Stimulated activated naive CD8-positive, alpha-beta T cell treated with anti-CD3 and anti-CD28 coated beads, Interleukin-15, amount 100 ng/mL, for 72 hours (primary cell): ENCODE measurements around the gene F2.

Experiments used
- ATAC-seq: fragments of 150-1000 bp; cut with Tn5 transposase; 2 replicates; pipeline ENCODE4 v1.10.0; 2021; ENCODE audit warnings: mild to moderate bottlenecking, moderate library complexity
- DNase-seq, 2 donors: peaks; one replicate each; pipeline ENCODE4 v3.0.0; 2021 to 2022
- H3K27ac Mint-ChIP-seq, 2 donors: one replicate each; pipeline ENCODE4 v1.8.0; 2022; ENCODE audit warnings: mild to moderate bottlenecking in 2 of 2, mixed read lengths in 2 of 2, moderate library complexity in 2 of 2
- H3K27me3 Mint-ChIP-seq: one replicate; pipeline ENCODE4 v1.8.0; 2022; ENCODE audit warnings: mixed read lengths
- H3K4me1 Mint-ChIP-seq: one replicate; pipeline ENCODE4 v1.8.0; 2022; ENCODE audit warnings: mild to moderate bottlenecking, mixed read lengths
- H3K4me3 Mint-ChIP-seq, 2 donors: one replicate each; pipeline ENCODE4 v1.8.0; 2022; ENCODE audit warnings: mild to moderate bottlenecking in 2 of 2, mixed read lengths in 2 of 2, moderate library complexity in 1 of 2
- H3K9me3 Mint-ChIP-seq, 2 donors: one replicate each; pipeline ENCODE4 v1.8.0; 2022; ENCODE audit warnings: mixed read lengths in 2 of 2

F2 gene

DNA sequence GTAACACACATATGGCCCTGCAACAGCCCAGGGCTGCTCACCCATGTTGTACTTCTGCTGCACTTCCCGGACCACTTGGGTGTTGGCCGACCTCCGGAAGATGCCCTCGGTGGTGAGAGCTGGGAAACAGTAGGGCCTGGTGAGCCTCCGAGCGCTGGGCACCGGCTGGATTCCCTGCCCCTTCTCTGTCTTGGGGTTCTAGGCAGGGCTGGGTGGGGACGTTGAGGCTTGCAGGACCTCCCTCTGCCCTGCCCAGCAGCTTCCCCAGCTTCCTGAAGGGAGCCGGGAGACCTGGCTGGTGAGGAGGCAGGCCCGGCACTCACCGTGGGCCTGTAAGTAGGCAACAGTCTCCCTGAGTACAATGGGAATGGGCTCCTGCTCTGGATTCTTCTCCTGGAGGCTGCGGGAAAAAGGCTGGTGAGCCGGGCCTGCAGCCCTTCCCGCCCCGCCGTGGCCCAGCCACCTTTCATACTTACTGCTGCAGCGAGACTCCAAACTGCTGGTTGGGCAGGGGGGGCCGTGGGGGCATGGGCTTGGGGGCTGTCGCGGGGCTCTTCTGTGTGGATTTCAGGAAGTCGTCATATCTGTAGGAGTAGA is 38.8 kb upstream of the F2 start:
- no peak for ATAC-seq
- no peak for DNase-seq
- H3K27ac Mint-ChIP-seq, result peak overlapping the region in 1 of 2 donors; percentile 55
- no peaks in the 10 kb centered on the region for H3K27me3 Mint-ChIP-seq
- H3K4me3 Mint-ChIP-seq, result no peak overlapping the region
- peaks cover 36% of the 10 kb centered on the region for H3K4me1 Mint-ChIP-seq
- no peaks in the 10 kb centered on the region for H3K9me3 Mint-ChIP-seq

DNA sequence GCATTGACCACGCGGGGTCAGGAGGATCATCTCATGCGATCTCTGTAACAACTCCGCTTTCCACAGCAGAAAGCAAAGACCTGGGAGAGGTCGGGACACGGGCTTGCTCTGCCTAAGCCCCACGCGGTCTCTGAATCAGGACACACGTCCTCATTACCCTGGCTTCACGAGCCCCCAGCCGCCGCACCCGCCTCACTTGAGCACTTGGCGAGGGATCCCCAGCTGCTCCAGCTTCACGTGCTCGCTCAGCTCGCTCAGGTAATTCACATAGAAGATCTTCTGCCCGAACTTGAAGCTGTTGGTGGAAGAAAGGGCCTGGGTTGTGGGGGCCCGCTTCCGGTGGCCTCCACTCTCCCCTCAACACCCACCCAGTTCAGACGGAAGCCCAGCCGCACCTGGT is 38.2 kb upstream of the F2 start:
- no peak for ATAC-seq
- Mint-ChIP-seq H3K27me3 (no peaks in the 10 kb centered on the region), H3K4me1 (peaks cover 30% of the 10 kb centered on the region), H3K27ac (peak overlapping the region in 1 of 2 donors; percentile 55), H3K9me3 (no peaks in the 10 kb centered on the region), H3K4me3 (no peak overlapping the region)
- DNase-seq, result no peak

DNA sequence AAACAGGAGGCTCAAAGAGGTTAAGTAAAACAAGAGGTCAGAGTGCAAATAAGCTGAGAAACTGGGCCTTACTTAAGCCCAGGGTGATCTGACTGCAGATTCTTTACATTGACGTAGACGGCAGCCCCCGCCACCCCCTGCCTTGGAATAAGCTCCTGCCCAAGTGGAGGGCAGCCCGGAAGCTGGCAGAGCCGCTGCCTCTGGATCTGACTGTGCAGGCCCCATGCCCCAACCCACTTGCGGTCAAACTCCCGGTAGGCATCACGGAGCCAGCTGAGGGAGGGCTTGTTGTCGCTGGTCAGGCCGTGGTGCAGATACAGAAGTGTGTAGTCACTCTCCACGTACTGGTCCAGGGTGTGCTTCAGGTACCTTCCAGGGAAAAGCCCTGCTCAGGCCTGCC is 37.2 kb upstream of the F2 start:
- DNase-seq, result no peak
- H3K27ac Mint-ChIP-seq, result peak overlapping the region in 1 of 2 donors; percentile 42
- H3K4me1 Mint-ChIP-seq, result peaks cover 23% of the 10 kb centered on the region
- ATAC-seq, result no peak
- no peaks in the 10 kb centered on the region for H3K9me3 Mint-ChIP-seq
- no peak overlapping the region for H3K4me3 Mint-ChIP-seq
- no peaks in the 10 kb centered on the region for H3K27me3 Mint-ChIP-seq

DNA sequence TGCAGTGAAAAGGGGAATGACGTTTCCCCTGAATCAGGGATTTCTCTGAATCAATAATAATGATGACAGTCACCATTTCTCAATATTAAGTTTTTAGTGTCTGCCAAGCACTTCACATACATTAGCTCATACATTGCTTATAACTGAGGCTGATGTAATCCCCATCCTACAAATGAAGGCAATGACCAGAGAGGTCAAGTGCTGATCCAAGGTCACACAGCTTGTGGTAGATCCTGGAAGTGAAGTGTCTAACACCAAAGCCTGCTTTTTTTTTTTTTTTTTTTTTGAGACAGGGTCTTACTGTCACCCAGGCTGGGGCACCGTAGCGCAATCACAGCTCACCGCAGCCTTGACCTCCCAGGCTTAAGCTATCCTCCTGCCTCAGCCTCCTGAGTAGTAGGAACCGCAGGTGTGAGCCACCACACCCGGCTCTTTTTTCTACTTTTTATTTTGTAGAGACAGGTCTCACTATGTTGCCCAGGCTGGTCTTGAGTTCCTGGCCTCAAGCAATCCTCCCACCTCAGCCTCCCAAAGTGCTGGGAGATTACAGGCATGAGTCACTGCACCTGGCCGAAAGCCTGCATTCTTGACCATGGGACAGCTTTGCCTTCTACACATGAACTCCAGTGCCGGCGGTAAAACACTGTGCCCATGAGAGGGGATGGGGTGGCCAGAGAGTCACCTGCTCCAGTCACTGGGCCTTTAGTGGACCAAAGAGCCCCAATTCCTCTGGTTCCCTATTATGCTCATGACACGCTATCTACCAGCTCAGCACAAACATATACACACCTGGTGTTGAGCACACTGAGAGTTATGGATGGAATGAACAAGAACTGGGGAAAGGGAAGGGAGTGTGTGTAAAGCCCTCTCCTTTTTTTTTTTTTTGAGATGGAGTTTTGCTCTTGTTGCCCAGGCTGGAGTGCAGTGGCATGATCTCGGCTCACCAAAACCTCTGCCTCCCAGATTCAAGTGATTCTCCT is 36.0 kb upstream of the F2 start:
- H3K4me3 Mint-ChIP-seq, result no peak overlapping the region

DNA sequence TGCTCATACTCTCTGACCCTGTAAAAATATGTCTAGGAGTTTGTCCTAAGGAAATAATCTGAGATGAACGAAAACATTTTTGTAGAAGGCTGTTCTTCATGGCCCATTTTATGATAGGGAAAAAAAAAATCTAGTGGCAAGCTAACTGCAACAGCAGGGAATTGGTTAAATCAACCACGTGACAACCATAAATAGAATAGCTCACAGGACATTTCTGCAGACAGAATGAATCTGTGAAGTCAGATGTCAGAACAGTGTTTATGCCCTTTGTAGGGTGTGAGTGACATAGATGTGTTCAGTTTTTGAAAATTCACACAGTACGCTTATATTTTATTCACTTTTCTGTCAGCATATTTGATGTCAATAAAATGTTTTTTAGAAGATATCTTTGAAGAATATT is 34.6 kb upstream of the F2 start:
- H3K27me3 Mint-ChIP-seq, result no peaks in the 10 kb centered on the region
- no peak overlapping the region for H3K4me3 Mint-ChIP-seq
- no peaks in the 10 kb centered on the region for H3K9me3 Mint-ChIP-seq
- peaks cover 1% of the 10 kb centered on the region for H3K4me1 Mint-ChIP-seq
- ATAC-seq (no peak), DNase-seq (no peak)
- H3K27ac Mint-ChIP-seq, result no peak overlapping the region

More for the DNA sequence above, 36.0 kb upstream of the F2 start:
- DNase-seq (no peak), ATAC-seq (no peak)
- no peaks in the 10 kb centered on the region for H3K9me3 Mint-ChIP-seq
- H3K4me1 Mint-ChIP-seq, result peaks cover 13% of the 10 kb centered on the region
- H3K27me3 Mint-ChIP-seq, result no peaks in the 10 kb centered on the region
- peak overlapping the region in 1 of 2 donors; percentile 78 for H3K27ac Mint-ChIP-seq

DNA sequence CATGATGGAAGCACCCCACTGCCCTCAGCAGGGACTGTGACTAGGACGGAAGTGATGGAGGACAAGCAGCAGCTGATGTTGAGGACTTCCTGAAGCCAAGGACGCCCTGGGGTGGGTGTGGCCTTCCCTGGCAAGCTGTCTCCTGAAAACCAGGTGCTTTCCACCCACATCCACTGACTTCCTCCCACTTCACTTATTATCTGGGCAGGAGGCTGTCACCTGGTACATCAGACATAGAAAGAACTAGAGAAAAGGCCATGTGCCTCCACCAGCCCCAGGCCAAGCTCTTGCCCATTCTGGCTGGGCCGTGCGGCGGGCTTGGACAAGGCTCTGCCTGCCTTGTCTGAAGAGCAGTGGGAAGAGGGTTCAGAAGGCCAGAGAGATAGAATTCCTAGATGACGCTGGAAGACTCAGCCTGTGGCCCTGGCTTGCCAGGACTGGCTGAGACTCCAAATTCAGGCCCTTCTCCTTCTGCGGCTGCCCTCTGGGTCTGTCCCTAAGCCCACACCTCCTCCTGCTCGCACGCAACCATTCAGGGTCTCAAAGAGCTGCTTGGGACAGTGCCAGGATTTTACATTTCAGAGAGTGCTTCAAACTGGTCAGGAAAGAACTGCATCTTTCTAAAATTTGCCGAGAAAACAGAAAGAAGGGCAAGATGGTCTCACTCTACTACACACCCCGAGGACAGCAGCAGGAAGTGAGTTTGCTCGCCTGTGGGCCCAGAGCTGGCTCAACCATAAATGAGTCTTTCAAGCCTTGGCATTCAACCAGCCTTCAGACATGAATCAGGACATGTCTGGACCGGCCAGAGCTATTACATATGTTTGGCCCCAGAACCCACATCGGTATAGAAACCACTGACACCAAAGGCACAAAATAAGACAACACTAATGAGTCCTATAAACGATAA is 31.9 kb upstream of the F2 start:
- Mint-ChIP-seq H3K4me3 (no peak overlapping the region), H3K27me3 (no peaks in the 10 kb centered on the region), H3K9me3 (no peaks in the 10 kb centered on the region), H3K4me1 (no peaks in the 10 kb centered on the region), H3K27ac (peak overlapping the region; percentile 19 to 52)
- DNase-seq (no peak), ATAC-seq (no peak)

DNA sequence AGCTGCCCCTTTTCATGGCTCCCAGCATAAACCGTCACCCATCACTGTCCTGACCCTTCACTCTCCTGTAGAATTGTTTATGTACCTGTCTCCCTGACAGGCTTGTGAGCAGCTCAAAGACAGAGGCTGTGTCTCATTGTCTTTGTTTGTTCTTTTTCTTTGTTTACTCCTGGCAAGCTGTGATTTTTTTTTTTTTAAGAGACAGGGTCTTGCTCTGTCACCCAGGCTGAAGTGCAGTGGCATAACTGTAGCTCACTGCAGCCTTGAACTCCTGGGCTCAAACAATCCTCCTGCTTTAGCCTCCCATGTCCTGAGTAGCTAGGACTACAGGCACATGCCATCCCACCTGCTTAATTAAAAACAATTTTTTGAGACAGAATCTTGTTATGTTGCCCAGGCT is 28.3 kb upstream of the F2 start:
- DNase-seq (no peak), ATAC-seq (no peak)
- no peaks in the 10 kb centered on the region for H3K9me3 Mint-ChIP-seq
- H3K27me3 Mint-ChIP-seq, result no peaks in the 10 kb centered on the region
- H3K4me3 Mint-ChIP-seq, result no peak overlapping the region
- peaks cover 5% of the 10 kb centered on the region for H3K4me1 Mint-ChIP-seq
- peak overlapping the region in 1 of 2 donors; percentile 30 for H3K27ac Mint-ChIP-seq

DNA sequence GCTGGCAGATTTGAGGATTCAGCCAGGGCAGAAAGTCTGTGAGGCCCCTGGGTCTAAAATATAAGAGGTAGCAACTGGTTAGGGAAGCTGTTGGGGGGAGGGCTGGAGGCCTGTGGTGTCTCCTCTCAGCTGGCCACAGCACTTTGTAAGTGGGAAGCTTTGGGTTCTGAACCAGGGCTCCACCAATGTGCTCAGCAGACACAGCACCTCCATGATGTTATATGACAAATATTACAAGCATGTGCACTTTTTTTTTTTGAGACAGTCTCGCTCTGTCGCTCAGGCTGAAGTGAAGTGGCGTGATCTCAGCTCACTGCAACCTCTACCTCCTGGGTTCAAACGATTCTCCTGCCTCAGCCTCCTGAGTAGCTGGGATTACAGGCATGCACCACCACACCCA is 26.6 kb upstream of the F2 start:
- DNase-seq (no peak), ATAC-seq (no peak)
- Mint-ChIP-seq H3K4me1 (peaks cover 13% of the 10 kb centered on the region), H3K27ac (no peak overlapping the region), H3K27me3 (no peaks in the 10 kb centered on the region), H3K4me3 (no peak overlapping the region), H3K9me3 (no peaks in the 10 kb centered on the region)

DNA sequence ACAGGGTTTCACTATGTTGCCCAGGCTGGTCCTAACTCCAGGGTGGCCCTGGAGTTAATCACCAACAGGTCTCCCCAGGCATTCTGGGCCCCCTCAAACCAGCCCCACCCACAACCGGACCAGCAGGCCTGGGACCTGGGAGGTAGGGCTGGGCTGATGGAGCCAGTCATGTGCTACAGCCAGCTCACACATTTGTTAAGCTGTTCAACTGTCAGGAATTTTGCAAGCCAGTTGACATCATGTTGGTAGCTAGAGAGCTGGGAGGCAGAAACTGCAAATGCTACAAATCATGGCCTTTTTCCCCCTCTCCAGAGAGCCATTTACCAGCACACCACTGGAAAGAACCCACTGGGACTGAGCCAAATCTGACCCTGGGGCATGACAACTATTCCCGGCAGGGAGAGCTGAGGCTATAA is 25.4 kb upstream of the F2 start:
- H3K27ac Mint-ChIP-seq, result peak overlapping the region in 1 of 2 donors; percentile 90
- no peaks in the 10 kb centered on the region for H3K9me3 Mint-ChIP-seq

DNA sequence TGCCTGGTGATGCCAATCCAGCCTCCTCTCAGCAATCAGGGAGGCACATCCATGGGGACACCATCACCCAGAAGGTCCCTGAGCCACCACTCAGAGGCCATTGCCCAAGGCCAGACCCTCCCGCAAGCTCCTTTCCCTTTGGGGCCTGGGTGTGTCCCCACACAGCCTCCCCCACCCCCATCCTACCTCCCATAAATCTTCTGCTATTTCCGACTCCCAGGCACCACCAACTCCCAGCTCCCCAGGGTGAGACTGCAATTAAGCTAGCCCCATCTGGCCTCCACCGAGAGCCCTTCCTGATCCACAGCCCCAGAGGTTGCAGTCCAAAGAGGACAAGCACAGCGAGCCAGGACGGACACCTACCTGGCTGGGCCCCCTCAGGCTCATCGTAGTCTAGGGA is 24.9 kb upstream of the F2 start:
- H3K4me3 Mint-ChIP-seq, result no peak overlapping the region
- DNase-seq, result no peak
- H3K27ac Mint-ChIP-seq, result peak overlapping the region in 1 of 2 donors; percentile 90

More for the DNA sequence above, 25.4 kb upstream of the F2 start:
- Mint-ChIP-seq H3K4me3 (no peak overlapping the region), H3K4me1 (peaks cover 25% of the 10 kb centered on the region), H3K27me3 (no peaks in the 10 kb centered on the region)
- ATAC-seq (no peak), DNase-seq (no peak)

DNA sequence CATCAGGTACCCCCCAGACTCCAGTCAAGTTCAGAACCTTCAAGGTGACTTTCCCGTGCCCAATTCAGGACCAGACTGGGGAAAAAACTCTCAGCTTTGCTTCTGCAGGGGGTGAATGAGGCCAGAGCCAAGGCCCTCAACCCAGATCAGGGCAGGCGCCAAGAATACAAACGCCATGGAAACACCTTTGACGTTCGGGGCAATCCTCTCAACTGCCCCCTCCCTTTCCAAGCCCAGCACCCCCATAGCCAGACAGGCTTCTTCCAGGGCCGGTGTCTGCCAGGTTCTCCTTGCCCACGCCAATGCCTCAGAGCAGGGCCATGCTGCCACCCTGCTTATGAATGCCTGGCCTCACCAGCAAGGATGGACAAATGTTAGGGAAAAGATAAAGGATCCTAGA is 24.4 kb upstream of the F2 start:
- H3K27me3 Mint-ChIP-seq, result no peaks in the 10 kb centered on the region
- no peak overlapping the region for H3K4me3 Mint-ChIP-seq
- no peak for ATAC-seq
- no peaks in the 10 kb centered on the region for H3K9me3 Mint-ChIP-seq
- H3K27ac Mint-ChIP-seq, result no peak overlapping the region
- DNase-seq, result no peak
- H3K4me1 Mint-ChIP-seq, result peaks cover 34% of the 10 kb centered on the region

More for the DNA sequence above, 24.9 kb upstream of the F2 start:
- Mint-ChIP-seq H3K27me3 (no peaks in the 10 kb centered on the region), H3K9me3 (no peaks in the 10 kb centered on the region), H3K4me1 (peaks cover 29% of the 10 kb centered on the region)
- no peak for ATAC-seq

DNA sequence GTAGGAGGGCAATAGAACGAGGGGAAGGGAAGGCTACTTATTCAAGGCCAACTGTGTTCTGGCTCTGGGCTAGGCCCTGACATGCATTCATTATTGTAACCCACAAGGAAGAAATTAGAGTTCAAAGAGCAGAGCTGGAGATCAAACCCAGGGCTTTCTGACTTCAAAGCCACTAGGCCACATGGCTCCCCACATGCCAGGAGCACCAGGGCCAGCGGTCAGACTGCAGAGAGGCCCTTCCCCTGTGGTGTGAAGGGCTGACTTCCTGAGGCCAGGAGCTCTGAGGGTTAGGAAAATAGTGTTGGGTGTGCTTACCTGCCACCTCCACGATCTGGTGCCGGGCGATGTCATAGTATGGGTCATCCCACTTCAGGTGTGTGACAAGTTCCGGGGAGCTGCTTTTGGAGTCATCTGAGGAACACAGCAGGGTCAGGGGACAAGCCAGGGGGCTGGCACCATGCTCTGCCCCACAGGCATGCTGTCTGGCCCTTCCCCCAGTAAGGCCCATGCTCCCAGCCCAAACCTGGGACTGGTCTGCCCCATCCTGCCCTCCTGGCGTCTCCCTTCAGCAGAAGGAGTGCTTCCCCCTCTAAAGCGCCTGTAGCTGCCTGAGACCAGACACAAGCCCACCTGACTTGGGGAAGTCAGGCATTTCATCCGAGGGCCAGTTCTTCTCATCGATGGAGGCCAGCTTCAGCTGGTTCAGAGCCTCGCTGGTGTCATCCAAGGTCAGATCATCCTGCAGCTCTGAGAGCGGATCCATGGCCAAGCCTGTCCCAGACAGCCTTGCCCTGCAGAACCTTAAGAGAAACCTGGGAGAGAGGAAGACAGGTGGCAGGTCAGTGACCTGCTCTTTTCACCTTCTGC is 23.4 kb upstream of the F2 start:
- no peaks in the 10 kb centered on the region for H3K27me3 Mint-ChIP-seq
- DNase-seq, result no peak
- peak overlapping the region; percentile 50 to 92 for H3K27ac Mint-ChIP-seq
- no peak for ATAC-seq
- no peaks in the 10 kb centered on the region for H3K9me3 Mint-ChIP-seq
- peaks cover 34% of the 10 kb centered on the region for H3K4me1 Mint-ChIP-seq
- no peak overlapping the region for H3K4me3 Mint-ChIP-seq

DNA sequence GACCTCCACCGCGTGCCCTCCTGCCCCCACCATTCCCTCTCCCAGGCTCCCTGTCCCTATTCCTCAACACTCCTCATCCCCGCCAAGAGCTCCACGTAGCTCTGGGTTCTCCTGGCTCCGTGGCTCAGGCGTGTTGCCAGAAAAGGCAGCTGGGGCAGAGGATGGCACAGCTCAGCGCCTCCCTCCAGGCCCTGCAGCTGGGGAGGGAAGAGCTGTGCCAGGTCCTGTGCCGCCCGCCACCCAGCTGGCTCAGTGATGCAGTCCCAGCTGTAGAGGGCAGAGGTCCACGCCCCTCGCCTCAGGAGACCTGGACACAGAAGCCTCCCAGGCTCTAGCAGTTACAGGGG is 22.8 kb upstream of the F2 start:
- DNase-seq (no peak), ATAC-seq (no peak)
- H3K9me3 Mint-ChIP-seq, result no peaks in the 10 kb centered on the region
- H3K4me3 Mint-ChIP-seq, result no peak overlapping the region
- H3K4me1 Mint-ChIP-seq, result peaks cover 34% of the 10 kb centered on the region
- H3K27ac Mint-ChIP-seq, result peak overlapping the region; percentile 50 to 92
- no peaks in the 10 kb centered on the region for H3K27me3 Mint-ChIP-seq

DNA sequence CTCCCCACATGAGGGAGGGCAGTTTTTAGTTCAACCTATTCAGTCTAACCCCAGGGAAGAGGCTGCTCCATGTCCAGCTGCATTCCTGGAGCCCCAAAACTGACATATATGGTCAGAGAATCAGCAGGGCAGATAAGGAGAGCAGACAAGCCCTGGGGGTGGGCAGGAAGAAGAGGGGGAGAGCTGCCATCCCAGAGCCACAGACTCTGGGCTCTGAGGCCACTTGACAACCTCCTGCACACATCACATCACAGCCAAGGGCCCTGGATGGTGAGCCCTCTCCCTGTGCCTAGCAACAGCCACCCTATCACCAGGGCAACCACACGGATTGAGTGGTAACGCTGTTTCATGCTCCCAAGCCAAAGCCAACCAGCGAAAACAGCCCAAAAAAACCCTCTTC is 21.7 kb upstream of the F2 start:
- ATAC-seq, result no peak

DNA sequence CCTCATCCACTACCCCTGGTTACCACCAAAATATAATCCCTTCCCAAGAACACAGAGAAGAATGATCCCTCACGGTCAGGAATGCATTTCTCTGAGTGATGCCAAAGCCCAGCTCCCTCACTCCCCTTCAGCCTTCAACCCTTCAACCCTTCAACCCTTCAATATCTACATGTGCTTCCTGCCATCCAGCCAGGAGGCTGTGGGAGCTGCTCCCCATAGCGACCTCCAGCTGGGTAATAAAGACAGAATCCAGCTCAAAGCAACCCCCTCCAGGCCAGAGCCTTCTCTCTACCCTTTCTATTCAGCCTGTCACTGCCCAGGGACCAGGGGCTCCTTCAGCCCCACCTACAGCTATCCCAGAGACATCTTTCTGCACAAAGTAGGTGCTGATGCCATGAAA is 21.3 kb upstream of the F2 start:
- H3K4me1 Mint-ChIP-seq, result peaks cover 50% of the 10 kb centered on the region

More for the DNA sequence above, 21.7 kb upstream of the F2 start:
- peak overlapping the region in 1 of 2 donors; percentile 89 for H3K27ac Mint-ChIP-seq
- no peak for DNase-seq
- H3K9me3 Mint-ChIP-seq, result no peaks in the 10 kb centered on the region
- H3K4me1 Mint-ChIP-seq, result peaks cover 45% of the 10 kb centered on the region
- no peak overlapping the region for H3K4me3 Mint-ChIP-seq
- H3K27me3 Mint-ChIP-seq, result no peaks in the 10 kb centered on the region

More for the DNA sequence above, 21.3 kb upstream of the F2 start:
- H3K4me3 Mint-ChIP-seq, result peak overlapping the region in 1 of 2 donors; percentile 21
- ATAC-seq (no peak), DNase-seq (no peak)
- no peaks in the 10 kb centered on the region for H3K27me3 Mint-ChIP-seq
- peak overlapping the region in 1 of 2 donors; percentile 89 for H3K27ac Mint-ChIP-seq
- no peaks in the 10 kb centered on the region for H3K9me3 Mint-ChIP-seq
